ENCODE data around the gene TNFAIP8.
"Not testable (repeated sequence)": the region's sequence is repeated elsewhere in the genome, so short reads cannot be mapped to it uniquely, and the experiment has no call there.

The TNFAIP8 gene

DNA sequence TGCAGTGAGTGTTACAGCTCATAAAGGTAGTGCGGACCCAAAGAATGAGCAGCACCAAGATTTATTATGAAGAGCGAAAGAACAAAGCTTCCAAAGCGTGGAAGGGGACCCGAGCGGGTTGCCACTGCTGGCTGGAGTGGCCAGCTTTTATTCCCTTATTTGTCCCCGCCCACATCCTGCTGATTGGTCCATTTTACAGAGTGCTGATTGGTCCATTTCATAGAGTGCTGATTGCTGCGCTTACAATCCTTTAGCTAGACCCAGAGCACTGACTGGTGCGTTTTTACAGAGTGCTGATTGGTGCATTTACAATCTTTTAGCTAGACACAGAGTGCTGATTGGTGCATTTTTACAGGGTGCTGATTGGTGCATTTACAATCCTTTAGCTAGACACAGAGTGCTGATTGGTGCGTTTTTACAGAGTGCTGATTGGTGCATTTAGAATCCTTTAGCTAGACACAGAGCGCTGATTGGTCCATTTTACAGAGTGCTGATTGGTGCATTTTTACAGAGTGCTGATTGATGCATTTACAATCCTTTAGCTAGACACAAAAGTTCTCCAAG lies 76.9 kb downstream of the TNFAIP8 start:
- DNase-seq: not testable (repeated sequence)

GRCh38 chr5:119435436-119436132 lies 79.8 kb downstream of the TNFAIP8 start:
- peak; percentile 5 to 34 for DNase-seq

GRCh38 chr5:119437785-119438586 lies 82.2 kb downstream of the TNFAIP8 start:
- not testable (repeated sequence) for DNase-seq

GRCh38 chr5:119438587-119438917 lies 82.7 kb downstream of the TNFAIP8 start:
- not testable (repeated sequence) for DNase-seq

DNA sequence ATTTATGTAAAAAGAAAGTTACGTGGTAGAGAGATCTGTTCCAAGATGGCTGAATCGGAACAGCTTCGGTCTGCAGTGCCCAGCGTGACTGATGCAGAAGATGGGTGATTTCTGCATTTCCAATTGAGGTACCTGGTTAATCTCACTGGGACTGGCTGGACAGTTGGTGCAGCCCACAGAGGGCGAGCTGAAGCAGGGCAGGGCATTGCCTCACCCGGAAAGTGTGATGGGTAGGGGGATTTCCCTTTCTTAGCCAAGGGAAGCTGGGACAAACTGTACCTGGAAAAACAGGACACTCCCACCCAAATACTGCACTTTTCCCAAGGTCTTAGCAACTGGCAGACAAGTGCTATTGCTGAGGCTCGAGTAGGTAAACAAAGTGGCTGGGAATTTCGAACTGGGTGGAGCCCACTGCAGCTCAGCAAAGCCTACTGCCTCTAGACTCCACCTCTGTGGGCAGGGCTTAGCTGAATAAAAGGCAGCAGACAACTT lies 83.4 kb downstream of the TNFAIP8 start:
- no peak for DNase-seq

- not testable (repeated sequence) for DNase-seq
Measured at GRCh38 chr5:119439632-119440031, 83.8 kb downstream of the TNFAIP8 start.

DNA sequence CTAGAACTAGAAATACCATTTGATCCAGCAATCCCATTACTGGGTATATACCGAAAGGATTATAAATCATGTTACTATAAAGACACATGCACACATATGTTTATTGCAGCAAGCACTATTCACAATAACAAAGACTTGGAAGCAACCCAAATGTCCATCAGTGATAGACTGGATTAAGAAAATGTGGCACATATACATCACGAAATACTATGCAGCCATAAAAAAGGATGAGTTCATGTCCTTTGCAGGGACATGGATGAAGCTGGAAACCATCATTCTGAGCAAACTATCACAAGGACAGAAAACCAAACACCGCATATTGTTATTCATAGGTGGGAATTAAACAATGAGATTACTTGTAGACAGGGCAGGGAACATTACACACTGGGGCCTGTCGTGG lies 88.8 kb downstream of the TNFAIP8 start:
- not testable (repeated sequence) for DNase-seq

DNA sequence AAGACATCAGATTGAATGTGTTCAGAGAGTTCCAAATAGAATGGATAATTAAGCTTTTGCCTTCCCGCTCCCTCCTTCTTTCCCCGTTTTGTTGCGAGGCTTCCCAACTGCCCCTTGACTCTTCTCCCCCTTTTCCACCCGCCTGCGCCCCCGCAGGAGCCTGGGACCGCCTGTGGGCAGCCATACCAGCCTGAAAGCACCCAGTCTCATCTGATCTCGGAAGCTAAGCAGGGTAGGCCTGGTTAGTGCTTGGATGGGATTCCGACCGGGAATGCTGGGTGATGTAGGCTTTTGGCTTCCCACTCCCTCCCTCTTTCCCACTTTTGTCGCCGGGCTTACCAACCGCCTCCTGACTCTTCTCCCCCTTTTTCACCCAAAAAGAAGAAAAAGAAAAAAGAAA lies 89.7 kb downstream of the TNFAIP8 start:
- DNase-seq: no peak
